DMS53 treated with DMSO at 0.1 percent for 48 hours (cell line): ENCODE measurements around the gene IFNA21.
"Not testable (repeated sequence)": the region's sequence is repeated elsewhere in the genome, so short reads cannot be mapped to it uniquely, and the experiment has no call there.

Source experiments
- DNase-seq: peaks from one replicate; lab custom pipeline; 2025; ENCODE audit not compliant: unreplicated experiment; lab: John Stamatoyannopoulos, UW

IFNA21 gene

GRCh38 chr9:21166560-21166959, at the start of gene IFNA21:
Gene IFNA21 (minus strand): TSS chr9:21166660. CDS start chr9:21166612, 48 bp downstream.
- not testable (repeated sequence) for DNase-seq

GRCh38 chr9:21213411-21214326, 47.2 kb upstream of the IFNA21 start:
- not testable (repeated sequence) for DNase-seq

- DNase-seq, result not testable (repeated sequence)
Measured at GRCh38 chr9:21212160-21212559, 45.7 kb upstream of the IFNA21 start.

GRCh38 chr9:21210782-21211181, 44.3 kb upstream of the IFNA21 start:
- not testable (repeated sequence) for DNase-seq

- no peak for DNase-seq
Measured at GRCh38 chr9:21210311-21210710, 43.9 kb upstream of the IFNA21 start.

GRCh38 chr9:21207043-21207442, 40.6 kb upstream of the IFNA21 start, which contains the start of gene IFNA10:
Gene IFNA10 (minus strand): TSS chr9:21207143. CDS start chr9:21207097, 46 bp downstream.
- DNase-seq, result not testable (repeated sequence)

- no peak for DNase-seq
Measured at GRCh38 chr9:21205204-21205603, 38.7 kb upstream of the IFNA21 start.

GRCh38 chr9:21202105-21202504, 35.6 kb upstream of the IFNA21 start, which contains the start of gene IFNA7:
Gene IFNA7 (minus strand): TSS chr9:21202205. CDS start chr9:21202165, 40 bp downstream.
- not testable (repeated sequence) for DNase-seq

GRCh38 chr9:21194867-21195776, 28.7 kb upstream of the IFNA21 start:
- peak; percentile 10 for DNase-seq

- DNase-seq, result not testable (repeated sequence)
Measured at GRCh38 chr9:21187487-21187886, 21.0 kb upstream of the IFNA21 start, which contains the start of gene IFNA4. Gene IFNA4 (minus strand): TSS chr9:21187587. CDS start chr9:21187531, 56 bp downstream.

GRCh38 chr9:21182810-21183736, 16.6 kb upstream of the IFNA21 start:
- peak; percentile 0 for DNase-seq

GRCh38 chr9:21174671-21175070, 8.2 kb upstream of the IFNA21 start:
- no peak for DNase-seq

GRCh38 chr9:21172156-21172555, 5.7 kb upstream of the IFNA21 start:
- no peak for DNase-seq

GRCh38 chr9:21171351-21171750, 4.9 kb upstream of the IFNA21 start:
- DNase-seq, result no peak

- no peak for DNase-seq
Measured at GRCh38 chr9:21165516-21165915, 944 bp downstream of the IFNA21 start.

- DNase-seq, result no peak
Measured at GRCh38 chr9:21160178-21160577, 6.3 kb downstream of the IFNA21 start.

- DNase-seq, result no peak
Measured at GRCh38 chr9:21155501-21155900, 11.0 kb downstream of the IFNA21 start.

- DNase-seq, result no peak
Measured at GRCh38 chr9:21154018-21154608, 12.3 kb downstream of the IFNA21 start.

GRCh38 chr9:21153336-21154017, 13.0 kb downstream of the IFNA21 start:
- DNase-seq, result no peak
